NCI-H82 (cell line): Measurements from ENCODE around the gene ZNF813.

Source experiments
- DNase-seq: peaks from one replicate; lab custom pipeline; 2025; lab: John Stamatoyannopoulos, UW

Gene ZNF813

GRCh38 chr19:53520547-53521372 is 53.2 kb downstream of the ZNF813 start:
- DNase-seq: peak; percentile 98

GRCh38 chr19:53521373-53522202 is 54.1 kb downstream of the ZNF813 start:
- DNase-seq: no peak

- no peak for DNase-seq
These were observed 58.4 kb downstream of the ZNF813 start for GRCh38 chr19:53525922-53526321.

- no peak for DNase-seq
These were observed 63.1 kb downstream of the ZNF813 start for GRCh38 chr19:53530622-53531021.

- no peak for DNase-seq
These were observed 63.9 kb downstream of the ZNF813 start for GRCh38 chr19:53531457-53531856.

- no peak for DNase-seq
These were observed 64.8 kb downstream of the ZNF813 start for GRCh38 chr19:53532362-53532761.

- DNase-seq: no peak
These were observed 68.7 kb downstream of the ZNF813 start for GRCh38 chr19:53536225-53536548.

GRCh38 chr19:53537121-53537520 is 69.6 kb downstream of the ZNF813 start:
- no peak for DNase-seq

GRCh38 chr19:53537521-53538377 is 70.2 kb downstream of the ZNF813 start, which contains the start of gene ZNF331:
Gene ZNF331 (plus strand): TSS chr19:53538145. CDS start chr19:53569377, 31,232 bp downstream.
- DNase-seq: peak; percentile 82

- DNase-seq: peak; percentile 9
These were observed 71.0 kb downstream of the ZNF813 start for GRCh38 chr19:53538378-53539109.

- DNase-seq: no peak
These were observed 72.6 kb downstream of the ZNF813 start for GRCh38 chr19:53540091-53540490.

GRCh38 chr19:53541971-53542370 is 74.4 kb downstream of the ZNF813 start:
- no peak for DNase-seq

GRCh38 chr19:53545271-53546065 is 77.9 kb downstream of the ZNF813 start:
- DNase-seq: no peak
